ENCODE results near the gene LTB. TPM values are rescaled to one million over a fixed set of nuclear protein-coding genes. Genes with fewer than 3 reads are reported as not detected.

Gene LTB
- 100 to 1,000 TPM; 426 to 431 TPM for total RNA-seq

DNA sequence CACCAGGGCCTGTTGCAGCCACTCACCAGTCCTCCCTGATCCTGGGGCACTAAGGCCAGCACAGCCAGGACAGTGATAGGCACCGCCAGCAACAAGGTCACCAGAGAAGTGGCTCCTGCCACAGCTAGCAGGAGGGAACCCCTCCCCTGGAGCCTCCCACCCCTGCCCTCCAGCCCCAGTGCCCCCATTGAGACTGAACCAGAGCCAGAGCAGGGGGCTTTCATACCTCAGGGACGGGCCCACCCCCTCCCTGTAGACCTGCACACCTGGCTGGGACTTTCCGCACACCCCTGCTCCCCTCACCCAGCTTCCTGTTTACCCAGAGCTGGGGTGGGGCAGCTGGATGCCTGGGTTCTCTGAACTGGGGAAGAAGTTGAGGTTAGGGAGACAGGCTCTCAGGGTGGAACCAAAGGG is at the start of gene LTB:
Gene LTB (minus strand): TSS at position 195 of the 414 bp plus-strand sequence. CDS start 7 bp downstream, at position 188.
- Mint-ChIP-seq H3K4me3 (peak within 1 kb of the TSS; percentile 97), H3K4me1 (peaks cover 67% of the 10 kb centered on the region), H3K27ac (peak within 1 kb of the TSS; percentile 99), H3K27me3 (no peaks in the 10 kb centered on the region), H3K36me3 (peaks cover 44% of the 10 kb centered on the region), H3K9me3 (no peaks in the 10 kb centered on the region)
- ATAC-seq (ENCODE audit: low read depth): peak; percentile 28
- POLR2A ChIA-PET: interaction anchor here (0.8 to 16.0 kb wide), 20 partner anchors 7 to 967 kb away, joined by 3 to 481 read pairs (median 6); partner anchors contain the start of genes ATP6V1G2, BAG6, CLIC1 and DDX39B
- peak; percentile 67 for DNase-seq

- H3K4me3 Mint-ChIP-seq: no peak overlapping the region
- ATAC-seq (ENCODE audit: low read depth) (no peak), DNase-seq (no peak)
- H3K27ac Mint-ChIP-seq: no peak overlapping the region
- H3K4me1 Mint-ChIP-seq: peaks cover 2% of the 10 kb centered on the region
- H3K27me3 Mint-ChIP-seq: no peaks in the 10 kb centered on the region
- POLR2A ChIA-PET: no interaction called here
- peaks cover 44% of the 10 kb centered on the region for H3K36me3 Mint-ChIP-seq
- no peaks in the 10 kb centered on the region for H3K9me3 Mint-ChIP-seq
Measured at GRCh38 chr6:31631681-31632278, 49.6 kb upstream of the LTB start.

GRCh38 chr6:31631209-31631608 is 49.0 kb upstream of the LTB start:
- H3K27ac Mint-ChIP-seq: no peak overlapping the region
- DNase-seq (no peak), ATAC-seq (ENCODE audit: low read depth) (no peak)
- no peaks in the 10 kb centered on the region for H3K9me3 Mint-ChIP-seq
- POLR2A ChIA-PET: no interaction called here
- peaks cover 45% of the 10 kb centered on the region for H3K36me3 Mint-ChIP-seq
- H3K27me3 Mint-ChIP-seq: no peaks in the 10 kb centered on the region
- H3K4me1 Mint-ChIP-seq: peaks cover 2% of the 10 kb centered on the region
- H3K4me3 Mint-ChIP-seq: no peak overlapping the region

DNA sequence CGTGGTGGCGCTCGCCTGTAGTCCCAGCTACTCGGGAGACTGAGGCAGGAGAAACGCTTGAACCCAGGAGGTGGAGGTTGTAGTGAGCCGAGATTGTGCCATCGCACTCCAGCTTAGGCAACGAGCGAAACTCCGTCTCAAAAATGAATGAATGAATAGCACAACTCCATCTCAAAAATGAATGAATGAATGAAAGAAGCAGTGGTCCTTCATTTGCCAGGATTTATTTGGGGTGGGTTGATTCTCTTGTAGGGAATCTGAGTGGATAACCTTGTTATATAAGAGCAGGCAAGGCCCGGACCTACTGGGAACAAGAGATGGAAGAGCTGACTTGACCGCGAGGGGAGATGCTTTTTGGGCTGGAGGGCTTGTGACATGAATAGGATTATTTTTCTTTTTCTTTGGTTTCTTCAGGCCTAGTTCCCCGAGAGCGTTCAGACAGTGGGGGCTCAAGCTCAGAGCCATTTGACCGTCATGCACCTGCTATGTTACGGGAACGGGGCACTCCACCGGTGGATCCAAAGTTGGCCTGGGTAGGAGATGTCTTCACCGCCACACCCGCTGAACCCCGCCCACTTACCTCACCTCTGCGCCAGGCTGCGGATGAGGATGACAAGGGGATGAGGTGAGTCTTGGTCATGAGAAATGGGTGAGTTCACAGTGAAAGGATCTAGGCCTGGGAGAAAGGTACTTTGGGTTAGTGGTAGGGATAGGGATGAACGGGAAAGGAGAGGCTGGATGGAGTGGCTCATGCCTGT is 48.1 kb upstream of the LTB start:
- Mint-ChIP-seq H3K27me3 (no peaks in the 10 kb centered on the region), H3K27ac (no peak overlapping the region), H3K4me1 (peaks cover 4% of the 10 kb centered on the region), H3K9me3 (no peaks in the 10 kb centered on the region), H3K4me3 (no peak overlapping the region), H3K36me3 (peaks cover 49% of the 10 kb centered on the region)
- no peak for DNase-seq
- POLR2A ChIA-PET: interaction anchor here (1.5 kb wide), 1 partner anchor 22 kb away, joined by 4 read pairs; the partner anchor contains the start of gene BAG6
- ATAC-seq (ENCODE audit: low read depth): no peak

GRCh38 chr6:31629014-31629413 is 46.8 kb upstream of the LTB start:
- peaks cover 45% of the 10 kb centered on the region for H3K36me3 Mint-ChIP-seq
- ATAC-seq (ENCODE audit: low read depth): no peak
- H3K27me3 Mint-ChIP-seq: no peaks in the 10 kb centered on the region
- H3K27ac Mint-ChIP-seq: no peak overlapping the region
- DNase-seq: no peak
- POLR2A ChIA-PET: no interaction called here
- H3K4me3 Mint-ChIP-seq: no peak overlapping the region
- H3K4me1 Mint-ChIP-seq: peaks cover 4% of the 10 kb centered on the region
- H3K9me3 Mint-ChIP-seq: no peaks in the 10 kb centered on the region

DNA sequence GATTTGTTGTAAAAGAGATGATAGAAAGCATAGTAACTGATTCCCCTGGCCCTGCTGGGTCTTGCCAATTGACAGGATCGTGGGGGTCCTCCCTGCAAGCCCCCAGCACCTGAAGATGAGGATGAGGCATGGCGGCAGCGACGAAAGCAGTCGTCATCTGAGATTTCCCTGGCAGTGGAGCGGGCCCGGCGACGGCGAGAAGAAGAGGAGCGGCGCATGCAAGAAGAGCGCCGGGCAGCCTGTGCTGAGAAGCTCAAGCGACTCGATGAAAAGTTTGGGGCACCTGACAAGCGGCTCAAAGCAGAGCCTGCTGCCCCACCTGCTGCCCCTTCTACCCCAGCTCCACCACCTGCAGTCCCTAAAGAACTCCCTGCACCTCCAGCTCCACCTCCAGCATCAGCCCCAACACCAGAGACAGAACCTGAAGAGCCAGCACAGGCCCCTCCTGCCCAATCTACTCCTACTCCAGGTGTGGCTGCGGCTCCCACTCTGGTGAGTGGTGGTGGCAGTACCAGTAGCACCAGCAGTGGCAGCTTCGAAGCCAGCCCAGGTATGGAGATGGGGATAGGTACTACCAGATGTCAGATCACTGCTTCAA is 45.6 kb upstream of the LTB start:
- POLR2A ChIA-PET: interaction anchor here (1.0 to 4.1 kb wide), 5 partner anchors 8 to 24 kb away, joined by 3 to 18 read pairs (median 3); partner anchors contain the start of gene BAG6
- Mint-ChIP-seq H3K9me3 (no peaks in the 10 kb centered on the region), H3K27ac (no peak overlapping the region), H3K4me3 (no peak overlapping the region), H3K27me3 (no peaks in the 10 kb centered on the region), H3K36me3 (peaks cover 47% of the 10 kb centered on the region), H3K4me1 (peaks cover 6% of the 10 kb centered on the region)
- ATAC-seq (ENCODE audit: low read depth) (no peak), DNase-seq (no peak)

GRCh38 chr6:31626952-31627351 is 44.7 kb upstream of the LTB start:
- Mint-ChIP-seq H3K36me3 (peaks cover 48% of the 10 kb centered on the region), H3K4me3 (no peak overlapping the region), H3K4me1 (peaks cover 14% of the 10 kb centered on the region), H3K27ac (no peak overlapping the region), H3K27me3 (no peaks in the 10 kb centered on the region), H3K9me3 (no peaks in the 10 kb centered on the region)
- DNase-seq (no peak), ATAC-seq (ENCODE audit: low read depth) (no peak)
- POLR2A ChIA-PET: interaction anchor here (0.6 to 4.1 kb wide), 6 partner anchors 9 to 102 kb away, joined by 3 to 18 read pairs (median 4); partner anchors contain the start of gene BAG6

- H3K4me3 Mint-ChIP-seq: no peak overlapping the region
- peaks cover 40% of the 10 kb centered on the region for H3K36me3 Mint-ChIP-seq
- peak overlapping the region; percentile 34 for H3K27ac Mint-ChIP-seq
- POLR2A ChIA-PET: interaction anchor here (4.1 kb wide), 1 partner anchor 28 kb away, joined by 18 read pairs; the partner anchor contains the start of gene BAG6
- no peak for ATAC-seq (ENCODE audit: low read depth)
- H3K4me1 Mint-ChIP-seq: peaks cover 20% of the 10 kb centered on the region
- DNase-seq: no peak
- H3K9me3 Mint-ChIP-seq: no peaks in the 10 kb centered on the region
- H3K27me3 Mint-ChIP-seq: no peaks in the 10 kb centered on the region
Measured at GRCh38 chr6:31624070-31624469, 41.8 kb upstream of the LTB start.

GRCh38 chr6:31622684-31623091 is 40.5 kb upstream of the LTB start:
- no peaks in the 10 kb centered on the region for H3K9me3 Mint-ChIP-seq
- POLR2A ChIA-PET: interaction anchor here (0.7 to 4.0 kb wide), 6 partner anchors 21 to 81 kb away, joined by 3 to 34 read pairs (median 8); partner anchors contain the start of genes BAG6, C6orf47 and DDX39B
- DNase-seq (no peak), ATAC-seq (ENCODE audit: low read depth) (no peak)
- H3K27ac Mint-ChIP-seq: peak overlapping the region; percentile 28
- H3K4me3 Mint-ChIP-seq: peak overlapping the region; percentile 91
- H3K27me3 Mint-ChIP-seq: no peaks in the 10 kb centered on the region
- H3K36me3 Mint-ChIP-seq: peaks cover 33% of the 10 kb centered on the region
- H3K4me1 Mint-ChIP-seq: peaks cover 23% of the 10 kb centered on the region

- Mint-ChIP-seq H3K36me3 (peaks cover 27% of the 10 kb centered on the region), H3K27ac (peak overlapping the region; percentile 94), H3K9me3 (no peaks in the 10 kb centered on the region), H3K27me3 (no peaks in the 10 kb centered on the region), H3K4me3 (peak overlapping the region; percentile 91), H3K4me1 (peaks cover 23% of the 10 kb centered on the region)
- ATAC-seq (ENCODE audit: low read depth) (no peak), DNase-seq (no peak)
- POLR2A ChIA-PET: interaction anchor here (1.1 to 4.0 kb wide), 9 partner anchors 12 to 80 kb away, joined by 3 to 34 read pairs (median 8); partner anchors contain the start of genes BAG6, C6orf47, CSNK2B and DDX39B
Measured at GRCh38 chr6:31621991-31622390, 39.8 kb upstream of the LTB start.

GRCh38 chr6:31621320-31621939 is 39.2 kb upstream of the LTB start:
- Mint-ChIP-seq H3K27ac (peak overlapping the region; percentile 94), H3K9me3 (no peaks in the 10 kb centered on the region), H3K27me3 (no peaks in the 10 kb centered on the region), H3K36me3 (peaks cover 30% of the 10 kb centered on the region), H3K4me1 (peaks cover 28% of the 10 kb centered on the region), H3K4me3 (peak overlapping the region; percentile 91)
- DNase-seq (no peak), ATAC-seq (ENCODE audit: low read depth) (no peak)
- POLR2A ChIA-PET: interaction anchor here (1.1 to 4.0 kb wide), 12 partner anchors 13 to 574 kb away, joined by 3 to 34 read pairs (median 6); partner anchors contain the start of genes BAG6, C6orf47, CSNK2B and DDX39B

GRCh38 chr6:31620586-31621319 is 38.5 kb upstream of the LTB start, which contains the start of gene PRRC2A:
PRRC2A (plus strand) TSS chr6:31620715; CDS start chr6:31622790, 2,075 bp downstream.
- Mint-ChIP-seq H3K9me3 (no peaks in the 10 kb centered on the region), H3K36me3 (peaks cover 26% of the 10 kb centered on the region), H3K4me1 (peaks cover 32% of the 10 kb centered on the region), H3K27ac (peak within 1 kb of the TSS; percentile 96), H3K27me3 (no peaks in the 10 kb centered on the region), H3K4me3 (peak within 1 kb of the TSS; percentile 91)
- ATAC-seq (ENCODE audit: low read depth) (peak; percentile 9), DNase-seq (peak; percentile 91)
- POLR2A ChIA-PET: interaction anchor here (0.6 to 4.0 kb wide), 18 partner anchors 13 to 575 kb away, joined by 3 to 34 read pairs (median 4); partner anchors contain the start of genes BAG6, C6orf47, CSNK2B and DDX39B
